ENCODE results near the gene RNF214. TPM values are rescaled to one million over a fixed set of nuclear protein-coding genes. Genes with fewer than 3 reads are reported as not detected.

The RNF214 gene
- total RNA-seq, 1 donor from 2014 or later: 10.6 TPM

- peak; percentile 52 for DNase-seq
These were observed 15.1 kb upstream of the RNF214 start for GRCh38 chr11:117217141-117218084.

GRCh38 chr11:117218133-117218915 is 14.1 kb upstream of the RNF214 start:
- DNase-seq: peak; percentile 75

- no peak for DNase-seq
These were observed 13.5 kb upstream of the RNF214 start for GRCh38 chr11:117219001-117219400.

GRCh38 chr11:117219455-117219854 is 13.0 kb upstream of the RNF214 start:
- no peak for DNase-seq

GRCh38 chr11:117219995-117220394 is 12.5 kb upstream of the RNF214 start:
- DNase-seq: no peak

- DNase-seq: no peak
These were observed 11.9 kb upstream of the RNF214 start for GRCh38 chr11:117220568-117220967.

- no peak for DNase-seq
These were observed 11.3 kb upstream of the RNF214 start for GRCh38 chr11:117220999-117221774.

GRCh38 chr11:117221775-117222517 is 10.5 kb upstream of the RNF214 start:
- no peak for DNase-seq

GRCh38 chr11:117222991-117223740 is 9.3 kb upstream of the RNF214 start:
- DNase-seq: no peak

GRCh38 chr11:117223741-117224689 is 8.5 kb upstream of the RNF214 start:
- DNase-seq: no peak

GRCh38 chr11:117225553-117226170 is 6.8 kb upstream of the RNF214 start:
- DNase-seq: no peak

- DNase-seq: peak; percentile 88
These were observed 5.8 kb upstream of the RNF214 start for GRCh38 chr11:117226388-117227385.

GRCh38 chr11:117228091-117228490 is 4.4 kb upstream of the RNF214 start:
- no peak for DNase-seq

- no peak for DNase-seq
These were observed 3.1 kb upstream of the RNF214 start for GRCh38 chr11:117229411-117229810.

GRCh38 chr11:117229931-117230285 is 2.6 kb upstream of the RNF214 start:
- no peak for DNase-seq

GRCh38 chr11:117230286-117230961 is 2.0 kb upstream of the RNF214 start:
- DNase-seq: no peak

GRCh38 chr11:117230999-117231841 is 1.3 kb upstream of the RNF214 start:
- peak; percentile 28 for DNase-seq
